Sigmoid colon (tissue), 7 donors: Measurements from ENCODE around the gene PPP1R15B. TPM values are rescaled to one million over a fixed set of nuclear protein-coding genes. Genes with fewer than 3 reads are reported as not detected.

ENCODE experiments used
- DNase-seq: peaks from one replicate; pipeline ENCODE4 v3.0.0-alpha.2; 2019
- H3K27ac ChIP-seq, 4 donors: fragments of 200-600 bp; sonication (generic); one replicate each; pipeline ENCODE4 v1.5.1; 2016 to 2019; ENCODE audit warnings: mild to moderate bottlenecking in 1 of 4
- H3K27me3 ChIP-seq, 3 donors: fragments of 200-600 bp; sonication (generic); one replicate each; pipeline ENCODE4 v1.5.1; 2019; ENCODE audit warnings: mild to moderate bottlenecking in 1 of 3
- H3K36me3 ChIP-seq, 4 donors: fragments of 200-600 bp; sonication (generic); one replicate each; pipeline ENCODE4 v1.5.1; 2016 to 2019
- H3K4me1 ChIP-seq, 4 donors: fragments of 200-600 bp; sonication (generic); one replicate each; pipeline ENCODE4 v1.5.1; 2017 to 2019
- H3K4me3 ChIP-seq, 4 donors: fragments of 200-600 bp; sonication (generic); one replicate each; pipeline ENCODE4 v1.5.1; 2017 to 2019; ENCODE audit warnings: mild to moderate bottlenecking in 2 of 4, moderate library complexity in 1 of 4
- H3K9me3 ChIP-seq, 4 donors: fragments of 200-600 bp in 3 of 4; sonication (generic) in 3 of 4; one replicate each; pipeline versions ENCODE4 v1.5.1 to v1.6.1; 2013 to 2019
- CTCF ChIP-seq, 4 experiments: fragments of 450-650 bp in 3 of 4; fragments of 200-600 bp in 1 of 4; IDR thresholded peaks; one replicate each; pipeline ENCODE4 v1.5.1; 2016 to 2019; ENCODE audit warnings: antibody characterized with exemption in 4 of 4, mild to moderate bottlenecking in 3 of 4, moderate library complexity in 2 of 4
- EP300 ChIP-seq, 4 donors: sonication (generic); formaldehyde crosslinking; IDR thresholded peaks; one replicate each; pipeline ENCODE4 v1.6.1; 2017; ENCODE audit warnings: antibody characterized with exemption in 4 of 4
- POLR2A ChIP-seq, 2 donors: fragments of 450-650 bp; IDR thresholded peaks; one replicate each; pipeline ENCODE4 v1.6.1; 2016; ENCODE audit warnings: antibody characterized with exemption in 2 of 2, mild to moderate bottlenecking in 2 of 2, moderate library complexity in 2 of 2
- POLR2AphosphoS5 ChIP-seq, 4 donors: sonication (generic); formaldehyde crosslinking; IDR thresholded peaks; one replicate each; pipeline ENCODE4 v1.6.1; 2017; ENCODE audit warnings: antibody characterized with exemption in 4 of 4
- WGBS, 2 donors: extraction: QIAGEN DNeasy Blood & Tissue Kit; methylation state at CpG; one replicate each; pipeline ENCODE4 v1.1.7; 2013; 5-methylcytosine and 5-hydroxymethylcytosine counted together
- intact Hi-C: fragments of 100-400 bp; cut with DNase I; formaldehyde crosslinking; loops from one replicate; pipeline ENCODE4 v1.15.1; 2023
- polyA plus RNA-seq, 3 donors: library from polyadenylated mRNA; stranded (reverse); fragments of 200-250 nt; gene quantifications; one replicate each; pipeline ENCODE4 v1.2.3, GENCODE V29; 2013
- total RNA-seq, 4 donors: library from RNA; depleted of rRNA; stranded (reverse); fragments of >200 nt; gene quantifications; one replicate each; pipeline ENCODE4 v1.1.0, GENCODE V29; 2016
- donor health status: healthy with polysubstance abuse.
- donor health status: Bipolar disorder and iron deficiency.
- donor health status: healthy.

PPP1R15B gene
- total and polyA plus RNA-seq, 7 donors: 9.0 to 44.7 (median 40.0) TPM

- Histone ChIP-seq H3K4me3 (no peak overlapping the region), H3K4me1 (peaks cover 0 to 20% (median 16%) of the 10 kb centered on the region in 4 donors), H3K9me3 (no peaks in the 10 kb centered on the region), H3K27me3 (no peaks in the 10 kb centered on the region), H3K27ac (peak overlapping the region; percentile 34 to 65 (median 52)), H3K36me3 (peaks cover 9 to 90% (median 31%) of the 10 kb centered on the region in 4 donors)
- TF ChIP-seq POLR2A (IDR thresholded peaks at IDR 0.05) (no peak), POLR2AphosphoS5 (IDR thresholded peaks at IDR 0.05) (peak in 1 of 4 donors; percentile 20)
- WGBS, 2 donors: 24 to 63% methylated on average over 8 of the region's 8 CpGs
- intact Hi-C loops: no loop called here
- no peak for DNase-seq
Observed at GRCh38 chr1:204451352-204452124, 39.9 kb upstream of the PPP1R15B start.

- no peak for DNase-seq
- Histone ChIP-seq H3K4me1 (peaks cover 0 to 29% (median 21%) of the 10 kb centered on the region in 4 donors), H3K4me3 (no peak overlapping the region), H3K27me3 (no peaks in the 10 kb centered on the region), H3K36me3 (peaks cover 9 to 86% (median 29%) of the 10 kb centered on the region in 4 donors), H3K9me3 (no peaks in the 10 kb centered on the region), H3K27ac (peak overlapping the region; percentile 34 to 65 (median 52))
- WGBS, 2 donors: 13 to 61% methylated on average over 8 of the region's 8 CpGs
- intact Hi-C loops: no loop called here
- TF ChIP-seq CTCF (IDR thresholded peaks at IDR 0.05) (no peak), POLR2A (IDR thresholded peaks at IDR 0.05) (peak in 1 of 2 donors; percentile 35)
Observed at GRCh38 chr1:204450461-204451257, 39.0 kb upstream of the PPP1R15B start.

GRCh38 chr1:204449678-204450280 is 38.2 kb upstream of the PPP1R15B start:
- Histone ChIP-seq H3K27ac (peak overlapping the region in 3 of 4 donors; percentile 0 to 65 (median 62)), H3K4me3 (no peak overlapping the region), H3K9me3 (no peaks in the 10 kb centered on the region), H3K36me3 (peaks cover 9 to 86% (median 23%) of the 10 kb centered on the region in 4 donors), H3K27me3 (no peaks in the 10 kb centered on the region), H3K4me1 (peaks cover 0 to 30% (median 21%) of the 10 kb centered on the region in 4 donors)
- intact Hi-C loops: no loop called here
- TF ChIP-seq POLR2AphosphoS5 (IDR thresholded peaks at IDR 0.05): no peak
- TF ChIP-seq CTCF (IDR thresholded peaks at IDR 0.05): no peak
- no peak for TF ChIP-seq POLR2A (IDR thresholded peaks at IDR 0.05)
- TF ChIP-seq EP300 (IDR thresholded peaks at IDR 0.05): no peak
- WGBS, 2 donors: 58 to 75% methylated on average over 8 of the region's 8 CpGs
- no peak for DNase-seq

- 73 to 84% methylated on average over 6 of the region's 6 CpGs for WGBS, 2 donors
- H3K4me3 ChIP-seq: no peak overlapping the region
- peak overlapping the region in 1 of 4 donors; percentile 65 for H3K27ac ChIP-seq
- H3K27me3 ChIP-seq: no peaks in the 10 kb centered on the region
- TF ChIP-seq POLR2AphosphoS5 (IDR thresholded peaks at IDR 0.05) (no peak), POLR2A (IDR thresholded peaks at IDR 0.05) (no peak), CTCF (IDR thresholded peaks at IDR 0.05) (no peak), EP300 (IDR thresholded peaks at IDR 0.05) (no peak)
- intact Hi-C loops: no loop called here
- peaks cover 9 to 86% (median 23%) of the 10 kb centered on the region in 4 donors for H3K36me3 ChIP-seq
- H3K4me1 ChIP-seq: peaks cover 0 to 30% (median 21%) of the 10 kb centered on the region in 4 donors
- no peaks in the 10 kb centered on the region for H3K9me3 ChIP-seq
- no peak for DNase-seq
Observed at GRCh38 chr1:204448991-204449677, 37.5 kb upstream of the PPP1R15B start.
